Measurements from ENCODE around the gene RTN4.

The RTN4 gene

GRCh38 chr2:55063713-55064323 is 13.6 kb upstream of the RTN4 start:
- TF ChIP-seq CTCF (IDR thresholded peaks at IDR 0.05; ENCODE audit: low read depth, low read length, missing control alignments), result peak; percentile 14
- H3K4me3 ChIP-seq (ENCODE audit: low read depth, low read length), result no peak overlapping the region
- DNase-seq (ENCODE audit: low read depth), result no peak

- TF ChIP-seq CTCF (IDR thresholded peaks at IDR 0.05; ENCODE audit: low read depth, low read length, missing control alignments), result no peak
- no peak overlapping the region for H3K4me3 ChIP-seq (ENCODE audit: low read depth, low read length)
- no peak for DNase-seq (ENCODE audit: low read depth)
Measured at GRCh38 chr2:55063226-55063625, 13.0 kb upstream of the RTN4 start.

- no peak overlapping the region for H3K4me3 ChIP-seq (ENCODE audit: low read depth, low read length)
- no peak for DNase-seq (ENCODE audit: low read depth)
Measured at GRCh38 chr2:55062754-55063153, 12.5 kb upstream of the RTN4 start.

GRCh38 chr2:55061523-55062344 is 11.5 kb upstream of the RTN4 start:
- no peak for TF ChIP-seq CTCF (IDR thresholded peaks at IDR 0.05; ENCODE audit: low read depth, low read length, missing control alignments)
- no peak for DNase-seq (ENCODE audit: low read depth)

More at GRCh38 chr2:55062754-55063153, 12.5 kb upstream of the RTN4 start:
- TF ChIP-seq CTCF (IDR thresholded peaks at IDR 0.05; ENCODE audit: low read depth, low read length, missing control alignments), result no peak

GRCh38 chr2:55059793-55060192 is 9.5 kb upstream of the RTN4 start:
- H3K4me3 ChIP-seq (ENCODE audit: low read depth, low read length), result no peak overlapping the region
- no peak for DNase-seq (ENCODE audit: low read depth)

More at GRCh38 chr2:55061523-55062344, 11.5 kb upstream of the RTN4 start:
- no peak overlapping the region for H3K4me3 ChIP-seq (ENCODE audit: low read depth, low read length)

GRCh38 chr2:55057474-55057873 is 7.2 kb upstream of the RTN4 start:
- no peak for DNase-seq (ENCODE audit: low read depth)
- no peak overlapping the region for H3K4me3 ChIP-seq (ENCODE audit: low read depth, low read length)
- no peak for TF ChIP-seq CTCF (IDR thresholded peaks at IDR 0.05; ENCODE audit: low read depth, low read length, missing control alignments)

More at GRCh38 chr2:55059793-55060192, 9.5 kb upstream of the RTN4 start:
- TF ChIP-seq CTCF (IDR thresholded peaks at IDR 0.05; ENCODE audit: low read depth, low read length, missing control alignments), result no peak

All from GM12864 (cell line).